Cardiac fibroblast (primary cell): ENCODE measurements around the gene FUT1.

Experiments used
- DNase-seq, 2 donors: peaks; one replicate each; pipeline versions ENCODE4 v3.0.0 to v3.0.0-alpha.2; 2010; ENCODE audit warnings: low read depth in 2 of 2
- H3K4me3 ChIP-seq, 2 donors: replicated peaks in 1 of 2; 1 replicate in 1 of 2; 2 replicates in 1 of 2; pipeline ENCODE4 v1.5.1; 2011; ENCODE audit warnings: low read depth in 2 of 2, low read length in 2 of 2, mild to moderate bottlenecking in 2 of 2, moderate library complexity in 1 of 2
- TF ChIP-seq, protein P1 (sequence below): IDR thresholded peaks from one replicate; pipeline ENCODE4 v1.5.1; 2011; ENCODE audit warnings: low read depth, mild to moderate bottlenecking, low read length, inconsistent platforms

FUT1 gene

DNA sequence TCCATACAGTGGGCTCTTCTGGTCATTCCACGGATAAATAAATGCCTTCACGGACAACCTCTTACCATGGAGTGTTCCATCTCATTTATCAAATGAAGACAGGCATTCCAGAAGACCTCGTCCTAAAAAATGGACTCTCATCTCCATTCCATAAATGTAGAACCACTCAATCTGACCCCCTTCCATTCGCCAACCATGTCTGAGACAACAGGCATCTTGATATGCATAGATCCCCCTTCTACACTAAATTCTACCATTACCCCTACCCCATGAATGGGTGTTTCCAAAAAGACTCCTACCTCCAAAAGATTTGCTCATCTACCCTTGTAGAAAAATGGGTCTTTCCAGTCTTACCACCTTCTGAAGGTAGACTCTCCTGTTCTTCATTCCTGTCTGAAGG lies 21.0 kb downstream of the FUT1 start:
- no peak for DNase-seq
- TF ChIP-seq, protein P1, sequence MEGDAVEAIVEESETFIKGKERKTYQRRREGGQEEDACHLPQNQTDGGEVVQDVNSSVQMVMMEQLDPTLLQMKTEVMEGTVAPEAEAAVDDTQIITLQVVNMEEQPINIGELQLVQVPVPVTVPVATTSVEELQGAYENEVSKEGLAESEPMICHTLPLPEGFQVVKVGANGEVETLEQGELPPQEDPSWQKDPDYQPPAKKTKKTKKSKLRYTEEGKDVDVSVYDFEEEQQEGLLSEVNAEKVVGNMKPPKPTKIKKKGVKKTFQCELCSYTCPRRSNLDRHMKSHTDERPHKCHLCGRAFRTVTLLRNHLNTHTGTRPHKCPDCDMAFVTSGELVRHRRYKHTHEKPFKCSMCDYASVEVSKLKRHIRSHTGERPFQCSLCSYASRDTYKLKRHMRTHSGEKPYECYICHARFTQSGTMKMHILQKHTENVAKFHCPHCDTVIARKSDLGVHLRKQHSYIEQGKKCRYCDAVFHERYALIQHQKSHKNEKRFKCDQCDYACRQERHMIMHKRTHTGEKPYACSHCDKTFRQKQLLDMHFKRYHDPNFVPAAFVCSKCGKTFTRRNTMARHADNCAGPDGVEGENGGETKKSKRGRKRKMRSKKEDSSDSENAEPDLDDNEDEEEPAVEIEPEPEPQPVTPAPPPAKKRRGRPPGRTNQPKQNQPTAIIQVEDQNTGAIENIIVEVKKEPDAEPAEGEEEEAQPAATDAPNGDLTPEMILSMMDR, result no peak
- H3K4me3 ChIP-seq, result no peak overlapping the region

DNA sequence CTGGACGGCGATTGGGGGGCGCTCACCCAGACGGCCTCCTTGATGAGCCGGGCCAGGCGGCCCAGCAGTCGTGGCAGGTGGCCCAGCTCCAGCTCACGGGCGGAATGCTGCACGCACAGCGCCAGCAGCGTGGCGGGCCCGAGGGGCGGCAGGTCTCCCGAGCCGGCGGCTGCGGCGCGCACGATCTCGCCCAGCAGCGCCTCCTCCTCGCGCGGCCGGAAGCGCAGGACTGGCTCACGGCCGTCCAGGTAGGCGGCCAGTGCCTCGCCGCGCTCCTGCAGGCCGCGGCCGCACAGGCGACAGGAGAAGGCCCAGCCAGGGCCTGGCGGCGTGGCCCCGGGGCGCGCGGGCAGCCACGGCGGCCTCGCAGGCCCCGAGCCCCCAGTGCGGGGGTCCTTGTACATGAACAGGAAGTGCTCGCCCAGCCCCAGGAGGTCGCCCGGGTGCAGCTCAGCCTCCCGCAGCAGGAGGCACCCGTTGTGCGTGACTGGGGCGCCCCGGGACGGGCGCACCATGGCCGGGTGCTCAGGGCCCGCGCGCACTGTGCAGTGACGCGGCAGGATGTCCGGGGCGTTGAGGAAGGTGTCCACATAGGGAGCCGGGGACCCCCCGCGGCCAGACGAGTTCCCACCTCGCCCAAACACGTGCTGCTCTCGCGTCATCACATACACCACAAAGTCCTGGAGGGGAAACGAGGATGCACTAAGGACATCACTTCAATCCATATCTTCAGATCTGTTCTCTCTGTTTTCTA lies 23.4 kb downstream of the FUT1 start:
- TF ChIP-seq, protein P1, result no peak
- H3K4me3 ChIP-seq, result peak overlapping the region in 1 of 2 donors; percentile 24
- peak in 1 of 2 donors; percentile 20 for DNase-seq

DNA sequence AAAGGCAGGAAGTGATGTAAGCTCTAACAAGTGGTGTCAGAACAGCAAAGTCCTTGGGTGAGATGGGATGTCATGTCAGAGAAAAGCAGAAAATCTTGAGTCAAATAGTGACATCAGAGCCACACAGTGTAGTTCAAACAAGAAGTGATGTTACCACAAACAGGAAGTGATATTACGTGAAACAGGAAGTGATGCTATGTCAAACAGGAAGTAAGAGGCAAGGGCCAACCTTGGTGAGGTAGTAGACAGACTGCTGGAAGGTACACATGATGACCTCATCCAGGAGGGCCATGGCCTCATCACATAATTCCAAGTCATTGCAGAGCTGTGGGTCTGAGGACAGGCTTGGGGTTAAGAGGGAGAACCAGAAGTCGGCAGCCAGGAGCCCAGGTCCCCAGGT lies 25.9 kb downstream of the FUT1 start:
- DNase-seq, result peak in 1 of 2 donors; percentile 23
- H3K4me3 ChIP-seq, result no peak overlapping the region
- TF ChIP-seq, protein P1, result no peak

DNA sequence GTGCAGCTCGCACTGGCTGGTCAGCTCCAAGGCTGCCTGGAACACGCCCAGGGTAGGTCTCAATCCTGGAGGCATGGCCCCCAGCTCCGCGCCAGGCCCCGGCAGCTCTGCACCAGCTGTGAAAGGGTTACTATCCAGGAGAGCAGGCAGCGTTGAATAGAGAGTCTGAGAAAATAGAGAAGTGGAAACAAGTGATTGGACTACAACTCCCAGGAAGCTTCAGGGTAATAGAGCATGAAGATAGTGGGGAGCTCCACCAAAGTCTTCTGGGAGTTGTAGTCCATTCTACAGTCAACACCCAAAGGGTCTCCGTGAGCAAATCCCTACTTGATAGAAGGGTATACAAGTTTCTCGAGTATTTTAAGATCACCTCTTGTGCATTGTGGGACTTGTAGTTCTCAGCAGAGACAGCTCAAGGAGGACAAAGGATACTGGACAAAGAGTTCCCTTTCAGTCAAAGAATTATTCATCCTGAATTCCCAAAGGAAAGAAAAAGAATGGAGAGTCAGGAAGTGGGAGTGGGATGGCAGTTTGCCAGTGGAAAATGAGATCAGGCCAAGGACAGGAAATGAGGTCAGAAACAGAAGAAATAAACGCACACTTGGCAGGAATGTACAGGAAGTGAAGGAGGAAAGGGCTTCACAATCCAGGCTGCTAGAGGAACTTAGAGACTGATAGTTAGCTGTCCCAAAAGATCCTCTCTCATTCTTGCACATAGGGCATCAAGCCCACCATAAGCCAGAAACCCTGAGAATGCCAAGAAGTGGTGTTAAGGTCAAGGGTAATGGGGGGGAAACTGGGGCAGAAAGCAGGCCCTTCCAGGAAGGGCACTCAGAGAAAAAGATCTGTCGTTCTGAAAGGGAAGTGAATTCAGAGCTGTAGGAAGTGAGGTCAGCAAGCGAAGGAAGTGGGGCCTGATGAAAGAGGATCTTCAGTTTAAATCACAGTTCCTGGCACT lies 27.4 kb downstream of the FUT1 start:
- DNase-seq, result peak; percentile 98 to 99
- H3K4me3 ChIP-seq, result peak overlapping the region in 1 of 2 donors; percentile 11
- TF ChIP-seq, protein P1, result no peak

DNA sequence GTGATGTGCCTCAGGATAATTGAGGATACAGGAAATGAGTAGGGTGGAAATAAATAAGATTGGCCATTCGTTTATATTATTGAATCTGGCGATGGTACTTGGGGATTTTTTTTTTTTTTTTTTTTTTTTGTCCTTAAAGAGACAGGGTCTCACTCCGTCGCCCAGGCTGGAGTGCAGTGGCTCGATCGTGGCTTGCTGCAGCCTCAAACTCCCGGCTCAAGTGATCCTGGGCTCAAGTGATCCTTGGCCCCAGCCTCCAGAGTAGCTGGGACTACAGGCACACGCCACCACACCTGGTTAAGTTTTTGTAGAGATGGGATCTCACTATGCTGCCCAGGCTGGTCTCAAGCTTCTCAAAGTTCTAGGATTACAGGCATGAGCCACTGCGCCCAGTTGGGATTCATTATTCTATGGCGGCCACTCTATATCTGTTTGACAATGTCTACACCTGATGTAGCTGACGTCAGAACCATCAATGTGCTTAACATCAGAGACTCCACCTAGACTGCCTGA lies 30.2 kb downstream of the FUT1 start:
- DNase-seq, result no peak
- TF ChIP-seq, protein P1, result no peak
- no peak overlapping the region for H3K4me3 ChIP-seq

DNA sequence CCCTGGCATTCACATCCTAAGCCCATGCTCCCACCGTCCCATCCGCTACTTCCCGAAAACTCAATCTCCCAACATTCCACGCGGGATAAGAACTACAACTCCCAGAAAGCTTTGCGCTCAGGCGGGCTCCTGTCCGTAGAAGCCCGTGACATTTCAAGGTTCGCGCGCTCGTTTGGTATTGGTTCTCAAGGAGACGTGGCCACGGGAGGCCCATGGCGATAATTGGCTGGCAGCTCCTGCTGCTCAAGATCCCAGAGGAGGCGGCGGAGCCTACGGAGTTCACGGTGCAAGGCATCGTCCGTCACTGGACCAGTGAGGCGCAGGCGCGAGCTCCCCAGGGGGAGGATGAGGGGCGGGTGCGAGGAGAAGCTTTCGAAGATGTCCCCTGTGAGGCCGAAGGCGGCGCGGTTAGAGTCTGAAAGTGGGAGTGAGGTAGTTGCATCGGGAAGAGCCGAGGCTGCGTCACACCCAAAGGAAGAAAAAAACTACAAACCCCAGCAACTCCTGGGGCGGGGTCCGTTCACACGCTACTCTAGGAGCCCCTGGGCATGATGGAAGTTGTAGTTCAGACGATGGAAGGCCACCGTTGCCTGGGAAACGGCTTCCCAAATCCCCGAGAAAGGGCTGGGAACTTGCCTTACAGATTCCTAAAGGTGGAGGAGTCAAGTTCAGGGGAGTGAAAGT lies 31.7 kb downstream of the FUT1 start:
- peak overlapping the region; percentile 56 to 69 for H3K4me3 ChIP-seq
- DNase-seq, result peak; percentile 100
- TF ChIP-seq, protein P1, result peak; percentile 3
